GM12874 (cell line): ENCODE results near the gene TIMM50.

Source experiments
- TF ChIP-seq, protein P1 (sequence below): IDR thresholded peaks from 2 replicates; pipeline ENCODE4 v1.5.1; 2011; ENCODE audit warnings: low read depth, mild to moderate bottlenecking, control low read depth, low read length, moderate library complexity; ENCODE audit not compliant: insufficient read depth

TIMM50 gene

GRCh38 chr19:39533003-39533512 is 52.4 kb downstream of the TIMM50 start:
- TF ChIP-seq, protein P1, sequence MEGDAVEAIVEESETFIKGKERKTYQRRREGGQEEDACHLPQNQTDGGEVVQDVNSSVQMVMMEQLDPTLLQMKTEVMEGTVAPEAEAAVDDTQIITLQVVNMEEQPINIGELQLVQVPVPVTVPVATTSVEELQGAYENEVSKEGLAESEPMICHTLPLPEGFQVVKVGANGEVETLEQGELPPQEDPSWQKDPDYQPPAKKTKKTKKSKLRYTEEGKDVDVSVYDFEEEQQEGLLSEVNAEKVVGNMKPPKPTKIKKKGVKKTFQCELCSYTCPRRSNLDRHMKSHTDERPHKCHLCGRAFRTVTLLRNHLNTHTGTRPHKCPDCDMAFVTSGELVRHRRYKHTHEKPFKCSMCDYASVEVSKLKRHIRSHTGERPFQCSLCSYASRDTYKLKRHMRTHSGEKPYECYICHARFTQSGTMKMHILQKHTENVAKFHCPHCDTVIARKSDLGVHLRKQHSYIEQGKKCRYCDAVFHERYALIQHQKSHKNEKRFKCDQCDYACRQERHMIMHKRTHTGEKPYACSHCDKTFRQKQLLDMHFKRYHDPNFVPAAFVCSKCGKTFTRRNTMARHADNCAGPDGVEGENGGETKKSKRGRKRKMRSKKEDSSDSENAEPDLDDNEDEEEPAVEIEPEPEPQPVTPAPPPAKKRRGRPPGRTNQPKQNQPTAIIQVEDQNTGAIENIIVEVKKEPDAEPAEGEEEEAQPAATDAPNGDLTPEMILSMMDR: no peak

GRCh38 chr19:39533791-39534190 is 53.2 kb downstream of the TIMM50 start:
- TF ChIP-seq, protein P1: no peak

GRCh38 chr19:39539165-39539517 is 58.5 kb downstream of the TIMM50 start:
- TF ChIP-seq, protein P1: no peak

DNA sequence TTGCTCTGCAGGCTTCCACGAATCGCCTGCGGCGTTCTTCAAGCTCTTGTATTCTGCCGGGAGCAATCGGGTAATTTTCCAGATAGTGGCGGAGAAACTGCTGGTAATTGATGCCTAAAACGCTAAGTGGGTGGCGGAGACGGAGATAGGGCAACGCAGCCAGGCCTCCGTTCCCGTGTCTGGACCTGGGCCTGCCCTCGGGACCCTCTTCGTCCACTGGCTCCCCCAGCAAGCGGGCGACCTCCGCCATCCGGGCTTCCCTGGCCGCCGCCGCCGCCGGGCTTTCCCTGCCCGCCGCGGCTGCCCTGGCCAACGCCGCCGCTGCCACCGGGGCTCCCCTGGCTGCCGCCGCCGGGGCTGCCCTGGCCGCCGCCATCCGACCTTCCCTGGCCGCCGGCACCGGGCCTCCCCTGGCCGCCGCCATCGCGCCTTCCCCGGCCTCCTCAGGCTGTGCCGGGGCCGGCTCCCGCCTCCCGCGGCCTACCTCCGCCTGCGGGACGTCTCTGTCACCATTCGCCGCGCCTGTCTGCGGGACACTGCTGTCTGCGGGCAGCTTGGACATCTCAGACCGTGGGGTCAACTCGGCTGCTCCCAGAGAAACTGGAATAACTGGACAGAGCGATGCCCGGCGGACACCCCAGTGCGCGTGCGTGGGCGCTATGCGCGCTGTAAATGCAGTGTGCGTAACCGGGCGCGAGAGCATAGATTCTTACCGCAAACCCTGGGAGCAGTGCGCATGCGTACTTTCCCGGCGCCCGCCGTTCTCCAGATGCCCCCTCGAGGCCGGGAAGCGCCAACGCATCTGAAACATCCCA is 59.1 kb downstream of the TIMM50 start, which contains the start of gene EID2:
Gene EID2, minus strand, starts transcription at position 644 of the 815 bp plus-strand sequence. Its CDS starts 82 bp downstream, at position 562.
- TF ChIP-seq, protein P1: peak; percentile 85

DNA sequence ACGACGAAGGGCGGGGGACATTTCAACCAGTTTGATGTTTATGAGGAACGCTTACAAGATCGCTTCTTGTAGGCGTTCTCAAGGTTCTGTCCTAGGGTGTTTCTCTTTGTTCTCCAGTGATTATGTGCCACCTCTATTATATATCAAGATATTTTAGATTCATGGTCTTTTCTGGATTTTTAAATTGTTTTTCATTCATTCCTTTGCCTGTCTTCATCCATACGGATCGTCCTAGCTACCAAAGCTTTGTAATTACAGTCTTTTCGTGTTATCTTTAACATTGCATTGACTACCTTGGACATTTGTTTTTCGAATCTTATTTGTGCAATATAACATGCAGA is 59.7 kb downstream of the TIMM50 start:
- TF ChIP-seq, protein P1: no peak
